ENCODE data around the gene TAS2R16.

The TAS2R16 gene

GRCh38 chr7:122995600-122995999 is at the start of gene TAS2R16:
Gene TAS2R16, minus strand, starts transcription at chr7:122995700. Its CDS starts 66 bp downstream, at chr7:122995634.
- no peak for DNase-seq
- no peaks in the 10 kb centered on the region for H3K27me3 Mint-ChIP-seq
- H3K27ac Mint-ChIP-seq: no peak within 1 kb of the TSS
- H3K4me3 Mint-ChIP-seq: no peak within 1 kb of the TSS
- no peaks in the 10 kb centered on the region for H3K4me1 Mint-ChIP-seq
- peaks cover 8 to 20% of the 10 kb centered on the region in 2 donors for H3K9me3 Mint-ChIP-seq
- ATAC-seq: no peak

GRCh38 chr7:123043642-123044041 is 48.1 kb upstream of the TAS2R16 start:
- ATAC-seq (no peak), DNase-seq (no peak)
- H3K27me3 Mint-ChIP-seq: no peaks in the 10 kb centered on the region
- peaks cover 3 to 8% of the 10 kb centered on the region in 2 donors for H3K9me3 Mint-ChIP-seq
- H3K4me3 Mint-ChIP-seq: no peak overlapping the region
- H3K4me1 Mint-ChIP-seq: no peaks in the 10 kb centered on the region
- H3K27ac Mint-ChIP-seq: no peak overlapping the region

- H3K4me1 Mint-ChIP-seq: no peaks in the 10 kb centered on the region
- H3K9me3 Mint-ChIP-seq: peaks cover 0 to 6% of the 10 kb centered on the region in 2 donors
- no peak overlapping the region for H3K4me3 Mint-ChIP-seq
- DNase-seq (no peak), ATAC-seq (no peak)
- H3K27me3 Mint-ChIP-seq: no peaks in the 10 kb centered on the region
- H3K27ac Mint-ChIP-seq: no peak overlapping the region
Observed at GRCh38 chr7:123041101-123041500, 45.6 kb upstream of the TAS2R16 start.

GRCh38 chr7:123039269-123039668 is 43.8 kb upstream of the TAS2R16 start:
- no peak for ATAC-seq
- no peak for DNase-seq
- Mint-ChIP-seq H3K27me3 (no peaks in the 10 kb centered on the region), H3K27ac (no peak overlapping the region), H3K4me3 (no peak overlapping the region), H3K4me1 (no peaks in the 10 kb centered on the region), H3K9me3 (peaks cover 0 to 7% of the 10 kb centered on the region in 2 donors)

GRCh38 chr7:123034106-123034505 is 38.6 kb upstream of the TAS2R16 start:
- H3K27ac Mint-ChIP-seq: no peak overlapping the region
- peaks cover 8 to 23% of the 10 kb centered on the region in 2 donors for H3K9me3 Mint-ChIP-seq
- no peaks in the 10 kb centered on the region for H3K27me3 Mint-ChIP-seq
- no peaks in the 10 kb centered on the region for H3K4me1 Mint-ChIP-seq
- H3K4me3 Mint-ChIP-seq: no peak overlapping the region
- DNase-seq (no peak), ATAC-seq (no peak)

GRCh38 chr7:123030631-123031030 is 35.1 kb upstream of the TAS2R16 start:
- Mint-ChIP-seq H3K9me3 (peaks cover 12 to 22% of the 10 kb centered on the region in 2 donors), H3K4me1 (no peaks in the 10 kb centered on the region), H3K27ac (no peak overlapping the region), H3K4me3 (no peak overlapping the region), H3K27me3 (no peaks in the 10 kb centered on the region)
- DNase-seq (no peak), ATAC-seq (no peak)

GRCh38 chr7:123028339-123028738 is 32.8 kb upstream of the TAS2R16 start:
- ATAC-seq: no peak
- H3K9me3 Mint-ChIP-seq: peaks cover 5 to 15% of the 10 kb centered on the region in 2 donors
- H3K4me3 Mint-ChIP-seq: no peak overlapping the region

GRCh38 chr7:123026251-123026650 is 30.8 kb upstream of the TAS2R16 start:
- DNase-seq (no peak), ATAC-seq (no peak)
- no peaks in the 10 kb centered on the region for H3K4me1 Mint-ChIP-seq
- H3K27me3 Mint-ChIP-seq: no peaks in the 10 kb centered on the region
- peaks cover 10 to 13% of the 10 kb centered on the region in 2 donors for H3K9me3 Mint-ChIP-seq
- H3K4me3 Mint-ChIP-seq: no peak overlapping the region
- H3K27ac Mint-ChIP-seq: no peak overlapping the region

More at GRCh38 chr7:123028339-123028738, 32.8 kb upstream of the TAS2R16 start:
- no peak overlapping the region for H3K27ac Mint-ChIP-seq
- H3K27me3 Mint-ChIP-seq: no peaks in the 10 kb centered on the region
- no peaks in the 10 kb centered on the region for H3K4me1 Mint-ChIP-seq
- no peak for DNase-seq

- Mint-ChIP-seq H3K27me3 (no peaks in the 10 kb centered on the region), H3K4me3 (no peak overlapping the region), H3K9me3 (peaks cover 13 to 15% of the 10 kb centered on the region in 2 donors), H3K4me1 (no peaks in the 10 kb centered on the region), H3K27ac (no peak overlapping the region)
- no peak for DNase-seq
- no peak for ATAC-seq
Observed at GRCh38 chr7:123024989-123025758, 29.7 kb upstream of the TAS2R16 start.

- ATAC-seq (no peak), DNase-seq (no peak)
- Mint-ChIP-seq H3K4me3 (no peak overlapping the region), H3K27ac (no peak overlapping the region), H3K27me3 (no peaks in the 10 kb centered on the region), H3K4me1 (no peaks in the 10 kb centered on the region), H3K9me3 (peaks cover 20 to 22% of the 10 kb centered on the region in 2 donors)
Observed at GRCh38 chr7:123023126-123023525, 27.6 kb upstream of the TAS2R16 start.

GRCh38 chr7:123022576-123022975 is 27.1 kb upstream of the TAS2R16 start:
- Mint-ChIP-seq H3K27me3 (no peaks in the 10 kb centered on the region), H3K27ac (no peak overlapping the region), H3K4me1 (no peaks in the 10 kb centered on the region), H3K9me3 (peaks cover 17 to 22% of the 10 kb centered on the region in 2 donors), H3K4me3 (no peak overlapping the region)
- no peak for ATAC-seq
- DNase-seq: no peak

- peaks cover 16 to 19% of the 10 kb centered on the region in 2 donors for H3K9me3 Mint-ChIP-seq
- no peaks in the 10 kb centered on the region for H3K27me3 Mint-ChIP-seq
- H3K27ac Mint-ChIP-seq: no peak overlapping the region
- H3K4me3 Mint-ChIP-seq: no peak overlapping the region
- DNase-seq (no peak), ATAC-seq (no peak)
- no peaks in the 10 kb centered on the region for H3K4me1 Mint-ChIP-seq
Observed at GRCh38 chr7:123012435-123012834, 16.9 kb upstream of the TAS2R16 start.

GRCh38 chr7:123011766-123012369 is 16.4 kb upstream of the TAS2R16 start:
- no peak for DNase-seq
- Mint-ChIP-seq H3K27me3 (no peaks in the 10 kb centered on the region), H3K27ac (no peak overlapping the region), H3K9me3 (peaks cover 14 to 16% of the 10 kb centered on the region in 2 donors), H3K4me3 (no peak overlapping the region), H3K4me1 (no peaks in the 10 kb centered on the region)
- no peak for ATAC-seq

GRCh38 chr7:123004931-123005330 is 9.4 kb upstream of the TAS2R16 start:
- ATAC-seq (no peak), DNase-seq (no peak)
- H3K9me3 Mint-ChIP-seq: peaks cover 0 to 7% of the 10 kb centered on the region in 2 donors
- H3K4me3 Mint-ChIP-seq: no peak overlapping the region
- H3K27ac Mint-ChIP-seq: no peak overlapping the region
- H3K27me3 Mint-ChIP-seq: no peaks in the 10 kb centered on the region
- no peaks in the 10 kb centered on the region for H3K4me1 Mint-ChIP-seq

- H3K4me1 Mint-ChIP-seq: no peaks in the 10 kb centered on the region
- H3K9me3 Mint-ChIP-seq: peaks cover 0 to 8% of the 10 kb centered on the region in 2 donors
- DNase-seq (no peak), ATAC-seq (no peak)
- no peaks in the 10 kb centered on the region for H3K27me3 Mint-ChIP-seq
- no peak overlapping the region for H3K4me3 Mint-ChIP-seq
- no peak overlapping the region for H3K27ac Mint-ChIP-seq
Observed at GRCh38 chr7:123003539-123004126, 8.1 kb upstream of the TAS2R16 start.

- DNase-seq: no peak
- no peaks in the 10 kb centered on the region for H3K4me1 Mint-ChIP-seq
Observed at GRCh38 chr7:122989577-122989976, 5.9 kb downstream of the TAS2R16 start.

More at GRCh38 chr7:122989577-122989976, 5.9 kb downstream of the TAS2R16 start:
- no peak for ATAC-seq
- H3K4me3 Mint-ChIP-seq: no peak overlapping the region
- H3K27me3 Mint-ChIP-seq: no peaks in the 10 kb centered on the region
- H3K27ac Mint-ChIP-seq: no peak overlapping the region
- H3K9me3 Mint-ChIP-seq: peaks cover 3 to 20% of the 10 kb centered on the region in 2 donors

All from stimulated activated naive CD8-positive, alpha-beta T cell treated with anti-CD3 and anti-CD28 coated beads, Interleukin-15, amount 100 ng/mL, for 72 hours (primary cell).